Activated CD4-positive, CD25-positive, alpha-beta regulatory T cell treated with anti-CD3 and anti-CD28 coated beads, Interleukin-2, amount 50 U/mL, for 72 hours (primary cell): ENCODE measurements around the gene NETO1.

Experiments used
- DNase-seq: peaks from one replicate; pipeline ENCODE4 v3.0.0; 2021

The NETO1 gene

DNA sequence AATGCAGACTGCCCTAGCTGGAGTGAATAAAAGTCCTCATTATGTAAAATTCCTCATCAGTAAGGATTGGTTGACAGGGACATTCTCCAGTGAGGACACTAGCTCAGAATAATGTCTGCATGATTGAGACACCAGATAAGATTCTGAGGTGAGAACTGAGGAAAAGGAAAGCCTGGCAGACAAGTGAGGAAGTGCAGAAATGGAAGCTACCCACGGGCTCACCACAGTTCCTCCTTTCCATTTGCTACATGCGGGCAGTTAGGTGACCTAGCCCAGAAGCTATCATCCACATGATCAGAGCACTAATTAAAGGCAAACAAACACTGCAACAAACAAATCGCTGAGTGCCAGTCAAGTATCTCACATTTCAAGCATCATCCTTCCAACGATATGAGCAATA is 27.7 kb downstream of the NETO1 start:
- DNase-seq: no peak

DNA sequence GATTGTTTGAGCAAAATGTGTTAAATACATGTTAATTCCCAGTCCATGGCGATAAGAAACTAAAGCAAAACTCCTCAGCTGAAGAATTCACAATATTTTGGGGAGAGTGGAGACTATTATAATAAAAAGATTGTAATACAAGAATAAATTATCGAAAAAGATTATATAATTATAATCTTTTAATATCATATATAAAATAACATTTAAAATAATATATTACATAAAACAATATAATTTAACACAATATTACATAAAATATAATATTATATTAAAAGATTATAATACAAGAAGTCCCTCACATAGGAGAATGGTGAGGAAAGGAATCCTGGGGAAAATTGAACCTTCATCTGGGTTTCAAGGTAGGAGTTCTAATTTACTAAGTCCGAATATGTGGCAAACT is 33.1 kb downstream of the NETO1 start:
- DNase-seq: no peak

DNA sequence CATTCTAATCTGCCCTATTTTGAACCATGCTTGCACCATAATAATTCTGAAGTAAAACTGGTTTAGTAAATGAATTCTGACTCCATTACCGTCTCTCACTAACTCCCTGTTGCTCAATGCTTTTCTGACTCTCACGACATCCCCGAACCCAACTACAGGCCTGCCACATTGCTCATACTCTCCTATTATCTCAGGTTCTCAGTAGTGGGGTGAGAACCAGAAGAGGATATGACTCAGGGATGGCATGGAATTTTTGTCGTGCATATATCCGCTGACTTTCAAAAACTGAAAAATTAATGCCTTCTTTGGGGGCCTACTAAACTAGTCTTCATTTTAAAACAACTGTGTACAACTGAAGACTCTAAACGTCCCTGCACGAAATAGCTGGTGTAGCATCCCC is 34.3 kb downstream of the NETO1 start:
- no peak for DNase-seq

DNA sequence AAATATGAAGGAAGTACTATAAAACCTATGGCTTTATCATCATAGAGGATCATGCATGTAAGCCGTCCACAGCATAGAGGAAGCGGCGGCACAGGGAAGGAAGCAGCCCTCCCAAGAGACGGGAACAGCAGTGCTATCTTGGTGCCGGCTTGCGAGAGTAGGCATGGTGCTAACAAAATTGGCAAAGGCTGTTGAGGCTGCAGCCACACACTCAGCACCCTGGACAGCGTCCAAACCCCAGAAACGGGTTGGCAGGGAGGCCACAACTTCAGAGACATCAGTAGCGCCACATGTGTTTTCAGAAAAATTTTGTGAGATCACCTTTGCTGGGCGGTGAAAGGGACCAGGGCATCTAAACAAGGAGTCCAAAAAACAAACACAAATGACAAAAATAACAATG is 37.7 kb downstream of the NETO1 start:
- no peak for DNase-seq

DNA sequence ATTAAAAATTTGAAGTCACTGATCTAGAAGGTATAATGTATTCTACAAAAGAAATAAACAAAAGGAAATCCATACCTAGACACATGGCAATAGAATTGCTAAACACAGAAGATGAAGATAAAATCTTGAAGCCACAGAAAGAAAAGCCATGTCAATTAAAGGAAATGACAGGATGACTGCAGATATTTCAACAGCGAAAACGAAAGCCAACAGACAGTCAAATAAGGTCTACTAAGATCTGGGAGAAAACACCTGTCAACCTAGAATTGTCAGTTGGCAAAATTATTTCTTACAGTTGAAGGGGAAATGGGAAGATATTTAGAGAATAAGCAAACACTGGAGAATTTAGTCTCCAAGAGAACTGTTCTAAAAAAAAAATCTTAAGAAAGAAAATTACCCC is 39.2 kb downstream of the NETO1 start:
- DNase-seq: no peak

DNA sequence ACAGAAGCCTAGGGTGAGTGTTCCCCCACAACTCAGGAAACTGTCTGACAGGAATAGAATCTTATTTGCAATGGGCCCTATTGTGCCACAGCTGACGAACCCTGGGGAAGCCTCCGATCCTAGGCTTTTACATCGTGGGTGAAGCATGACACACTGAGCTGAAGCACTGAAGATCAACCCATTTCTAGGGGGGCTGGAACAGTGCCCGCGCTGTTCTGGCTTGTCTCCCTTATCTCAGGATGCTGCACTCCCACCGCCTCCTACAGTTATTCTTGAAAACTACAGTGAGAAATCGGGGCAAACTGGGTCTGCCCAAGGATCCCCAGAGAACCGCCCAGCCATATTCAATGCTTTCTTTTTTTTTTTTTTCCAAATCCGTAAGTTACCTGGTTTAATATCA is 41.1 kb downstream of the NETO1 start:
- DNase-seq: no peak

DNA sequence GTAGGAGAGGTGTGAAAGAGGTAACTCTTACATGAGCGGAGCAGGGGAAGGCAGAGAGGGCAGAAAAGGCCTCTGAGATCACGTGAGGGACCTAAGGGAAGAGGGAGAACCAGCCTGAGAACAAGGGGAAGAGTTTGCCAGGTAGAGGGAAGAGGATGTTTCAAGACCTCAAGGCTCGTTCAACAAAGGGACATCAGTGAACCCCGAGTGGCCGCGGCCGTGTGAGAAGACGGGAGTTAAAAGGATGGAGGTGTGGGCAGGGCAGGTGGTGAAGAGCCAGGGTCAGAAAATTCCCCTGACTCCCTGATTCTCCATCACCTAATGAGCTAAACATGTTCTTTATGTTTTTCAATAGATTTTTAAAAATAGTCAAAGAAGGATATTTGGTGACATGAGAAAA is 44.4 kb downstream of the NETO1 start:
- no peak for DNase-seq

DNA sequence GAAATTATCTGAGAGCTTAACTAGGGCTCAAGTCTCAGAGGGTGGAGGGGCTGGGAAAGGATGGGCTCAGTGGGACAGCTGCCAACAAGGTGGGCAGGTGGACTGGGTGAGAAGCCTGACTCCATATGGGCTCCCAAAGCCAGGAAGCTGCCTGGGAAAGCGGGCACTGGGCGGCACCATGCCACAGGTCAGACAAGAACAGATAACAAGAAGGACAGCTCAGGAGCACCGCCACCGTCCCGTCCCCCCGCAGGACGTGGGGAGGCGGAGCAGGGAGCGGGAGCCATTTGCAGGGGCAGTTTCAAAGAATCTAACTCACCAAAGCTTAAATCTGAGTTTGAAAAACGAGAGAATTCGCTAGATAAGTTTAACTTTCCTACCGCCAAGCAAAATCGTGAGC is 45.6 kb downstream of the NETO1 start:
- DNase-seq: no peak

DNA sequence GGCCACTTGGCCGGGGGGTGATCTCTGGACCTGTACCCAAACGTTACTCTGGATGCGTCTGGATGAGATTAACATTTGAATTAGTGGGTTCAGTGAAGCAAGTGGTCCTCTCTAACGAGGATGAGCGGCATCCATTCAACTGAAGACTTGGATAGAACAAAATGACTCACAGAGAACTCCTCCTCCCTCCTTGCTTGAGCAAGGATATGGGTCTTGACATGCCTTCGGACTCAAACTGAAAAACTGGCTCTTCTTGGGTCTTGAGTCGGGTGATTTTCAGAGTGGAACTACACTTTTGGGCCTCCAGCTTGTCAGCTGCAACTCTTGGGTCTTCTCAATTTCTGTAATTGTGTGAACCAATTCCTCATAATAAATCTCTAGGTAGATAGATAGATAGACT is 47.2 kb downstream of the NETO1 start:
- no peak for DNase-seq

DNA sequence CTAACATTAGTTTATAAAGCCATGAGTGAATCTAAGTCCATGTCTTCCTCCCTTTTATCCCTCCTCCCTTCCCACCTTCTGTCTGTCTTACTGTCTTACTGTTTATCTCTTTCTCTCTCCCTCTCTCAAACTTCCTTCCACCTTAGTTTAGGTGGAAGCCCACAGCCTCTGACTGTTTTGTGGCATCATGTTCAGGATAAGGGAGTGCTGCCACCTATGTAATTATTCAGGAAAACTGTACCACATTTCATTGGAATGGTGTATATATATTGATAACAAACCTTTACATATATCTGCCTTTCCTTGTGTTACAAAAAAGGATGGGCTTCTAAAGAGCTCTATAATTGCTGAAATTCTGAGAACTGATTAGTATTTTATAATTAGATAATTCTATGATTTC is 48.7 kb downstream of the NETO1 start:
- no peak for DNase-seq

DNA sequence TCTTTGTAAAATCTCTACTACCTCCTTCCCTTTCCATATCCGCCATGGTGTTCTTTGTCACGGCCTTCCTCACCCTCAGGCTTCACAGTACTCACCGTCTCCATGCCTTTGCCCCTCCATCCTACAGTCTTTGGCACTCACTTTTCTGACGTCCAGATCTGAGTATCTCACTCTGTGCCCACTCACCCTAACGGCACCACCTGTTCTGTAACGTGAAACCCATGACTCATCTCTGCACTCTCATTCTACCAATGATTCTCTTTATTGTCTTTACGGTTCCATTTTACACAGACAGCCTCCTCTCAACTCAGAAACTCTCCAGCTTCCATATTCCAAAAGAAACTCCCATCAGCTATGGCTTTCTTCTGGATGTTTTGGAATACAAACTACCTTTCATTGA is 56.7 kb downstream of the NETO1 start:
- no peak for DNase-seq

DNA sequence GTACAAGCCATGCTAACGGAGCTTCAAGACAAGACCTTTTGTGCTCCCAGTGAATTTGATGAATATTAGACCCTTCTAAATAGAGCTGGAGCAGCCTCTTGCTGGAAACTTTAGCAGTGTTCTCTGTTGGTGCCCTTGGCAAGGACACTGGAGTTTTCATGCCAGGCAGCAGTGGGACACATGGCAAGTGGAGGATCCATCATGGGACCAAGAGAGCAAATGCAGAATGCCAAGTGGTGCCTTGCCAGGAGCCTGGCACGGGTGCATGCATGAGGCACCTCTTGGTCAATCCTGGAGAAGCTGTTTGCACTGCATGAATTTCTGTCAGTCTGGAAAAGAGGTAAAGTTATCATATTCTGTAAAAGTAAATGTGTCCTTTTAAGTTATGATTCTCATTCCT is 59.1 kb downstream of the NETO1 start:
- DNase-seq: no peak

DNA sequence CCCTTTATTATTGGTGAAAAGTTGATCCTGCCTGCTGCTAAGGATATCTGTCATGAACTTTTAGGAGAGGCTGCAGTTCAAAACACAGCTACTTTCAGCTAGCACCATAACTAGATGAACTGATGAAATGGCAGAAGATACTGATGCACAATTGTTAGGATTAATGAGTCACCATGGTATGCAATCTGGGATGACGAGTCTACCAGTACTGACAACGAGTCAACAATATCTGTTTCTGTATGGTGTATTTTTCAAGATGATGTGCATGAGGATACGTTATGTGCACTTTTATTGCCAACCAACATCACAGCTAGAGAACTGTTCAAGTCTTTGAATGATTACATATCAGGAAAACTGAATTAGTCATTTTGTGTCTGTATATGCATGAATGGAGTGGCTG is 68.7 kb downstream of the NETO1 start:
- DNase-seq: no peak

DNA sequence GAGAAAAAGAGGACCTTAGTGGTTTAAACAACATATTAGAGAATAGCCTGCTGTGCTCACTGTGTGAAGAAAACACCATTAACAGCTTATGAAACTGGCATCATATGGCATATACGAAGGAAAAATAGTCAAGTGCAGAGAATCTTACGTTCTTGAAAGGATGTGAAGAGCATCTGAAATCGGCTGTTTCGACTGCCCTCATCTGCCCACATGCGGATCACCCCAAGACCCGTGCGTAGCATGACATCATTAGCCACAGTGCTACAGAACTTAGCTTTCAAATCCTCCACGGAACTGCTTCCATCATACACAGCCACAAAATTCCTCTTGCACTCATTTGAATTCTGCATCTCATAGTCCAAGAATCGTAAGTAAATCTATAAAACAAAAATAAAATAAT is 84.3 kb downstream of the NETO1 start:
- DNase-seq: no peak

DNA sequence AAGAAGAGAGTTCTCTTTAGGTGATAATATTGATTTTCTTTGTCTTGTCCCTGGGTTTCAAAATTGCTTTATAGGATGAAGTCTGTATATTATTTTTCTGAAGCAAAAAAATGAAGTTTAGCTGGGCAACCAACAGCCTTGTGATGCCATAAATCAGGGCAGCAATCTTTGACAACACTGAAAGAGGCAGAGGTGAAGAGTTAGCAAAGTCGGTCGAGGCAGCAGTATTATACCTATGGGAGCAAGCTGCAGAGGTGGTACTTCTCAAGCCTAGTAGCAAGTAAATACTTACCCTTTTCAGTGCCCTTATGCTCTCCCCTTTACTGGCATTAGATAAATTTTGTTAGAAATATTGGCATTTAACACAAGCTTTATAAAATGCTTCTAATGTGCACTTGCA is 92.9 kb downstream of the NETO1 start:
- DNase-seq: no peak

DNA sequence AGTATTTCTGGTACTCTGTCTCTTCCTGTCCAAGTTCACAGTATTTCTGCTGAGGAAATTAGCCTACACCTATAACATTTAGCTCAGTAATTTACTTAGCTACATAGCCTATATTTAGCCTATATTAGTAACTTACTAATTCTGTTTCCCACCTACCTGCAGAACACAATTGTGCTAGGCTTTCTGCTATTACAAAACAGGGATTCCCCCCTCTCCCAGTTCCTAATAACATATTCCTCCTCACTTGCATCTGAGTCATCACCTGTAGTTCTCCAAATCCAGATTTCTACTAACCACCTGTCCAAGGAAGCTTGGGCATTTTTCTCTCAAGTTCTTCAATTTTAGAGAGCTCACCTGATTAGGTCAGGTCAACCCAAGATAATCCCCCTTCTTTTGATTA is 94.9 kb downstream of the NETO1 start:
- no peak for DNase-seq

DNA sequence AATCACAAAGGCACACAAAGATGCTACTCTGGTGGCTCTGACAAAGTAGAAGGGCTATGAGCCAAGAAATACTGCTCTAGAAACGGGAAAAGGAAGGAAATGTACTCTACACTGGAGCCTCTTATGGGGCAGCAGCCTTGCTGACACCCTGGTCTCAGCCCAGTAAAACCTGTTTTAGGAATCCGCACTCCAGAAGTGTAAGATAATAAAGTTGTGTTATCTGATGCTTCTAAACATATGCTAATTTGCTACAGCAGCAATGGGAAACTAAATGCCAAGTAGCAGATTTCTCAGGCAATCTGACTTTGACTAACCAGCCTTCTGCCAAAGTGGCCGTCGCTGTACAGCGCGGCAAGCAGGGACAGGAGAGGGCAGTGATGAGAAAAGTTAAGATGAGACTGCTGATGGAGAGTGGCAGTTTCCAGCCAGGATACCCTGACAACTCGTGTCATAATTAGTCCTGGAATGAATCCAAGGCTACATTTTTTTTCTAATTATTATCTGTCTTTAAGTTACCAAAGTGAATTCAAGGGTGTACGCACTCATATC is 99.0 kb downstream of the NETO1 start:
- no peak for DNase-seq

DNA sequence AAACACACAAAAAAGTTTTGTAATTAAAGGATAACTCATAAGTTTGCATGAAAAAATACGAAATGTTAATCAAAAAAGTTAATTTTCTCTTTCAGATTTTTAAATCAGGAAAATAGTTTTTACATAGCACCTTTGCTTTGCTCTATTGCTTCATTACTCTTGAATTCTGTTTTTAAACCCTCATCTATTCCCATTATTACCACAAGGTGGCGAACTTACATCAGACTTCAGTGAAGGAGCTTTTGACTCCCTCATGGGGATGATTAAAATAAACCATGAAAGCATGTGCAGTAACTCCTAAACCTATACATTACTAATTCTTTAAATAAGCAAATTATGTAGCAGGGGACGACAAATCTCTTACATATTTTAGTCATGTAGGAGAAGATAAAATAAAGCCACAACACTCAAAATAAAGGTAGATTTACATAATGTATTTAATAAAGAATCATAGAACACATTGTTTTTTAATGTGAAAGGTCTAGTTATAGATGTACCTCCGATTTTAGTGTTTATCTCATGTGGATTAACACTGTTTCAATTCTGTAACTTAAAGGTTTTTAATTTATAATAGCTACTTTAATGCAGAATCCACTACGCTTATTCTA is 105.2 kb downstream of the NETO1 start:
- no peak for DNase-seq

DNA sequence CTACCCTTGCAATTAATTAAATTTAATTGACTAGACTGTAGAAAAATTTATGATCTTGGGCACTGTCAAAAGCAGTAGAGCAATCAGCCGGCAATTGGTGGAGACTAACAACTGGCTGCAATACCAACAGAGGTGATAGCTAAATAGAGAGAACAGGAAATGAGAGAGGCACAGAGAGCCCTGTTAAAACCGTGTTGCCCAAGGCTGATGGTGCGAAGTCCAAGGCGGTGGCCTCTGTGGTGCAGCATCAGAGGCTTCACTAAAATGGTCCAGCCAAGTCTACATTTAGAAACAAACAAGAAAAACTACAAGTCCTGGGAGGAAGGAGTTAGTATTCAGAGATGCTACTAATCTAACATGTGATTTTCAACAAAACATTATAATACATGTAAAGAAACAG is 115.6 kb downstream of the NETO1 start:
- DNase-seq: no peak

DNA sequence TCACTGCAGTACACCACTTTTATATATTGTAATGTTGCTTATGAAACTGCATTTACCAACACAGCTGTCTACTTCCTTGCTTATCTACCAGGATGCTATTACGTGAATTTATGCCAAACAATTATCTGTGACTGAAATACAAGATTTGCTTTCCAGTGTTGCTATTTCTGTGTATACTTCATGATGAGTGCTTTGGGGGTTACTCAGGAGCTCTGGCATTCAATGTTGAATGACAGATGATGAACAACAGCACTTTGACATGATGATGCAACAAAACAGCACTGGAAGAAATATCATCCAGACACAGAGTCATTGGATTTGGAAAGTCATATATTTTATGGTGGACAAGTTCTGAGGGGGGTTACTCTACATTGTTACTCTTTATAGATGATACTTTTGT is 125.8 kb downstream of the NETO1 start:
- no peak for DNase-seq

DNA sequence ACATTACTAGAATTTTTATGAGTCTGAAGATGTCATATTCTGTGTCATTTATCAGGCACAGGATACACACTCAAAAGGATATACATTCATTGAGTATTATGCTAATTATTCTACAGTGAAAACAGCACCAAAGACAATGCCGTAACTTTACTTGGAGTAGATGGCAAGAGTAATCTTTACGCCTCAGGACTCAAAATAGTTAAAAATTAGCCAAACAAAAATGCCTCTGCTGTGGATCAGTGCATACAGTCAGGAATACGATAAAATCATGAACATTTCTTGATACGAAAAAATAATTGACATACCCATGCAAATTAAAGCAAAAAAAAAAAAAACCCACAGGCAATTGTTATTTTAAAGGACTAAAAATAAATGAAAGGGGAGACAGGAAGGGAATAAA is 129.7 kb downstream of the NETO1 start:
- no peak for DNase-seq

DNA sequence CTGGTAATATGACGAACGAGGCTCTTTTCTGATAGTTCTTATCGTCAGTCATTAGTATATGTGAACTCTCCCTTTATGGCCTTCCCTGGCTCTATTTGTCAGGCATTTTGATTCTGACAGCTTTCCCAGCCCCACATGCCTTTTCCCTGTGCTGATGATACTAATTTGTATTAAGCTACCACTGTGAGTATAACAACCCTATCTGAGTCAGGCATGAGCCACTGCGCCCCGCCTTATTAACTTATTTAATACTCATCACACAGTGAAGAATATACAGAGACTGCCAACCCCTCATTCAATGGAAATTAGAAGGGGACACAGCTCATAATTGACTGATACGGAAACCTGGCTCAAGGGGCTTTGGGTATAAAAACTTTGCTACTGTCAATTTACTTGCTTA is 140.0 kb downstream of the NETO1 start:
- no peak for DNase-seq

DNA sequence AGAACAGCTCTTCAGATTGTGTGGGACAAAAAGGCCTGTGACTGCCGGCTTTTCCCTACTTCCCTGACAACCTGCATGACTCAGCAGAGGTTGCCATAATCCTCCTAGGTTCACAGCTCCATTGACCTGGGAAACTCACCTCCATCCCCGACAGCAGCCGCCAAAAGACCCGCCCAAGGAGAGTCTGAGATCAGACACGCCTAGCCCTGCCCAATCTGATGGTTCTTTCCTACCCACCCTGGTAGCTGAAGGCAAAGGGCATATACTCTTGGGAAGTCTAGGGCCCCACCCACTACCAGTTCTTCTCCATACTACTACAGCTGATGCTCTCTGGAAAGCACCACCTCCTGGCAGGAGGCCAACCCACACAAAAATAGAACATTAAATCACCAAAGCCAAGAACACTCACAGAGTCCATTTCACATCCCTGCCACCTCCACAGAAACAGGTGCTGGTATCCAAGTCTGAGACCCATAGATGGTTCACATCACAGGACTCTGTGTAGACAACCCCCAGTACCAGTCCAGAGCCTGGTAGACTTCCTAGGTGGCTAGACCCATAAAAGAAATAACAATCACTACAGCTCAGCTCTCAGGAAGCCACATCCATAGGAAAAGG is 140.6 kb downstream of the NETO1 start:
- DNase-seq: no peak

DNA sequence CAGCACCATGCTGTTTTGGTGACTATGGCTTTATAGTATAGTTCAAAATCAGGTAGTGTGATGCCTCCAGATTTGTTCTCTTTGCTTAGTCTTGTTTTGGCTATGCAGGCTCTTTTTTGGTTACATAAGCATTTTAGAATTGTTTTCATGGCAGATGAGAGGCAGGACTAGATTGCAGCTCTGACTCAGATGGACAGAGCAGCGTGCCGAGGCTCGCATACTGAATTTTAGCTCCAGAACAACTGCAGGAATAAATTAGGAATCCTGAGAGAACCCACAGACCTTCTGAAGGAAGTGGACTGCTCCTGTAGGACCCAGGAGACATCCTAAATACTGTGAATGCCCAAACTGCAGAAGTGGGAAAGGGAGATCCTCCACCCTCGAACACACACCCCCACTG is 141.6 kb downstream of the NETO1 start:
- DNase-seq: no peak

DNA sequence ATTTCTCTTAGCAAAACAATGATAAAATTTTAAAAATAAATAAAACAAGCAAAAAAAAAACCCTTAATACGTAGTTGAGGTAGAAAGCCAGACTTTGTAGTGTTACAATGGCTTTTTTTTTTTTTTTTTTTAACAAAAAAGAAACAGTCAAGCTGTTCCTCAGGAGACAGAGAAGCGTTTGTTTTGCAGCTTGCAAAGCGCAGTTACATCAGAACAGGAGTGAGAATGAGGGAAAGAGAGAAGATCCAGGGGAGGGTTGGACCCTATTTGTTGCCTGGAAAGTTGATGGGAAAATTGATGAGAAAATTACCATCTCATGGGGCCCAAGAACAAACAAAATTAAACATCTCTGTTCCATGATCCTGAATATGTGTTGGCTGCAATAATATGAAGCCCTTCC is 146.5 kb downstream of the NETO1 start:
- DNase-seq: no peak
